ENCODE results near the gene SLC43A3.
"Not testable (repeated sequence)": the region's sequence is repeated elsewhere in the genome, so short reads cannot be mapped to it uniquely, and the experiment has no call there.

SLC43A3 gene

DNA sequence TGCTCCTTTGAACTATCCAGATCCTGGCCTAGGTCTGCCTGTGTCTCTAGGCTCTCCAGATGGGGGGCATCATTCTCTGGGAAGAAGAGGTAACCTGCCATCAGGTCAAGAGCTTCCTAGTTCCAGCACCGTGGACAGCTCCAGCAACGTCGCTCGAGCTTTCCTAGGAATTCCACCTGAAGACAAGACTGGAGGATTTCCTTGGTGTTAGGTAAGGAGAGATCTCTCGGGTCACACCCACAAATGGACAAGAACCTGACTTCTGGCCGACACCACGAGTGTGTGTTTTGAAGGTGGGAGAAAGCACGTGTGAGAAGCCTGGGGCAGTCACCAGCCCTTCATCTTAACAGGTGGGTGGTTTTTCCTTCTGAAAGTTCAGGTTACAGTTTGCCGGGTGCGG, 47.2 kb downstream of the SLC43A3 start:
- no peak for DNase-seq (ENCODE audit: low read depth)

DNA sequence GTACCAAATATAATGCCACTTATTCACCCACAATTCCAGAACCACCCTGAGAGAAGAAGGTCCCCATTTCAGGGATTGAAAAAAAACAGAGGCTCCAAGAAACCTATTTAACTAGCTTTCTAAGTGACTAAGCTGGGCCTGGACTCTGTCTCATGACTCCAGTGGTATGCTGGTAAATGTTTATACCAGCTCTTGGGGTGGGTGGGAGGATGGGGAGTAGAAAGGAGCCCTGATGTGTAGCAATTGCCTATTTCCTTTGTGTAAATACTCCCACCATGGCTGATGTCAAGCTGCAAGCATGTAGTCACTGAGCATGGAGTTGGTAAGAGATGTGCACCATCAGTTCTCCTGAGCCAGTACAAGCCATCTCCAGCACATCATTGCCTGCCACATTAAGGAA, 48.7 kb downstream of the SLC43A3 start:
- DNase-seq (ENCODE audit: low read depth): no peak

DNA sequence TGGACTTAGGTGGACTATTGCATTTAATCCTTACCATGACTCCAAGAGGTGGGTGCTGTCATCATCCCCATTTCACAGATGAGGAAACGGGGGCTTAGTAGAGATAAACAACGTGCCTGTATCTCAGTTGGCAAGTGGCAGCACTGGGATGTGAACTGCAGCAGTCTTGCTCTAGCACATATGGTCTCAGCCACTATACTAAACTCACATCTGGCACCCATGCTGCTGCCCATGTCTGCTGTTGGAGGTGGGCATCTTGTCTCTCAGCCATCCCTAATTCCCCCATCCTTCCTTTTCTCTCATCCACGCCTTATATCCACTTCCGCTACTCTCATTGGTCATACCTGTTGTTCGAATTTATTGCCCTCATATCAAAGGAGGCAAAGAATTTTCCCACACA, 49.8 kb downstream of the SLC43A3 start:
- no peak for DNase-seq (ENCODE audit: low read depth)

DNA sequence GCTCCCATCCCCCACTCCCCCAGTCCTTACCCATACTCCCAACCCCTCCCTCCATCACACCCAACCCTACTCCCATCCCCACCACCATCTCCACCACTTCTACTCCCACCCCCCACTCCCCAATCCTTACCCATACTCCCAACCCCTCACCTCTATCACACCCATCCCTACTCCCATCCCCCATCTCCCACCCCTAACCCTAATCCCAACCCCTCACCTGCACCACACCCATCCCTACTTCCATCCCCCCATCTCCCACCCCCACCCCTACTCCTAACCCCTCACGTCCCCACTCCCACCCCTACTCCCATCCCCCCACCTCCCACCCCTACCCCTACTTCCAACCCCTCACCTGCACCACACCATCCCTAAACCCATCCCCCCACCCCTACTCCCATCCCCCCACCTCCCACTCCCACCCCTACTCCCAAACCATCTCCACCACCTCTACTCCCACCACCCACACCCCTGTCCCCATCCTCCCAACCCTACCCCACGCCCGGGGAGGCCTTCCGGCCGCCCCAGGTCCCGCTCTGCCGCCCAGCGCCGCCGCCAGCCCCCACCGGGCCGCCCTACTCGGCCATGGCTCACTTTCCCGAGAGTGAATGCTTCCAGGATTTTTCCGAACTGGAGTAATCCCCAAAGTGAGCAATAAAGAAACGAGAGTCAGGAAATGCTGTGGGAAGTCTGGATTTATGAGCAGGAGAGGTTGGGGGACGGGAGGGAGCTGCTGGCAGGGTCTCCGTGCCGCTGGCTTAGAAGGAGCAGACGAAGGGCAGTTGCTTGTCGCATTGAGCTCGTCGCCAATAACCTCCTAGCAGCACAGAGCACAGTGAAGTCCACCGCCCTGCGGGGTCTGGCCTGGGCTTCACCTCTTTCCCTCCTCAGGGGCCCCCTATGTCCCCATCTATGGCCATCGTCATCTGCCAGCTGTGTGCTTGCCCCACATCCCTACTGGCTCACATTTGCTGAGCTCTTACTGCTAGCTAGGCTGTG, 50.5 kb downstream of the SLC43A3 start:
- DNase-seq (ENCODE audit: low read depth): no peak

DNA sequence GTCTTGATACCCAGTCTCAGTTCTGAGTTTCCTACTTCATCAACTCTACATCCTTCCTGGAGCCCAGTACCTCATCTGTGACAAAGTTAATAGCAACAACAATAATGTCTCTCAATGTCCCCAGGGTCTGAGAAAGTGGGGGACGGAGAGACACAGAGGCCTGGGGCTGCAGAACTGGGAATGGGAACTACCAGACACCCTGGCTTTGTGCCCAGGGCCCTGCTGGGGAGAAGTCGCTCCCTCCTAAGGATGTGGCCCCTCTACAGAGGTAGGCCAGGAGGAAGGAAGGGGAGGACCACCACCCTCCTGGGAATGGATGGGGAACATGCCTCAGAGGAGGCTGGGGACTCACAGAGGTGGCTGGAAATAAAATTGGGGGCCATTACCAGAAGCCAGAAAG, 51.4 kb downstream of the SLC43A3 start:
- no peak for DNase-seq (ENCODE audit: low read depth)

DNA sequence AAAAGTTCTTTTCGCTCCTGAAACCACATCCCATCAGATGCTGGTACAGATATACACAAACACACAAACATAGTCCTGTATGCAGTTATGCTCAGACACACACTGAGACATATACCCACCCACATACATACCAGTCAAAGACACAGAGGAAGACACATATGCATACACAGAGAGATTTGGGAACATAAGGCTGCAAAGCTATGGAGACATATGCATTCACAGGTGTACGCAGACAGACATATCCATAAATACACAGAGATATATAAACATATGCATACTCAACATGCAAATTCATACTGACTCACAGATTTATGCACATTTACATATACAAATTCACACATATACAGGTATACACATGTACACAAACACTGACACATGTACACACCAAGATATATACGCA, 52.0 kb downstream of the SLC43A3 start:
- DNase-seq (ENCODE audit: low read depth): no peak

DNA sequence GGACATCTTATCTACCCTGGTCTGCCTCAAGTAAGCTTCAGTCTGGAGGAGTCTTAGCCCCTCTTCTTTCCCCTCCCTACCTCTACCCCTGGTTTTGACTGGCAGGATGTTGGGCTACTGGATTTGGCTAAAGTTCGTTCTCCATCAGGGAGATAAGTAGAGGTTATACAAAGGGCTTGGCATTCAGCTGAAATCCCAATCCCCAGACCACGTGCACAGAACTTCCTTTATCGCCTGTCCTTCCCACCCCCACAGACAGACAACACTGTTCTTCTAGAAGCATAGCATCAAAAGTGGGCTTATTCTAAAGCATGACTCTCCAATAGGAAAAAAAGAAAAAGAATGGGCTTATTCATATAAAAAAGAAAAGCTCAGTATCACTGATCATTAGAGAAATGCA, 53.8 kb downstream of the SLC43A3 start:
- no peak for DNase-seq (ENCODE audit: low read depth)

DNA sequence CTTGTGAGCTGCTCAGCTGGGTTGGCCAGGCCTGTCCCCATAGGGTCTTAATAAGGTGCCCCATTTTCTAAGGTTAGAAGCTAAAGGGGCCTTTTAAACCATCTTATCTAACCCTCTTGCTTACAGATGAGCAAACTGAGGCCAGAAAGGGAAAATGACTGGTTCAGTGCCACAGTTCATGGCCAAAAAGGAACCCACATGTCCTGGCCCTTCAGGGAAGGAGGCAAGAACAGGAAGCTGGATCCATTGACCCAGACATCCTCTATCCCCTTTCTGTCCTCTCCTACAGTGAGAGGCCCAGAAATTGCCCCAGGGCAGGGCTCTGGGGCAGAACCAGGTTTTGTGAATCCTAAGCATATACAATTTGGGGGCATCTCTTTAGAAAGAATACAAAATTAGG, 56.0 kb downstream of the SLC43A3 start:
- no peak for DNase-seq (ENCODE audit: low read depth)

DNA sequence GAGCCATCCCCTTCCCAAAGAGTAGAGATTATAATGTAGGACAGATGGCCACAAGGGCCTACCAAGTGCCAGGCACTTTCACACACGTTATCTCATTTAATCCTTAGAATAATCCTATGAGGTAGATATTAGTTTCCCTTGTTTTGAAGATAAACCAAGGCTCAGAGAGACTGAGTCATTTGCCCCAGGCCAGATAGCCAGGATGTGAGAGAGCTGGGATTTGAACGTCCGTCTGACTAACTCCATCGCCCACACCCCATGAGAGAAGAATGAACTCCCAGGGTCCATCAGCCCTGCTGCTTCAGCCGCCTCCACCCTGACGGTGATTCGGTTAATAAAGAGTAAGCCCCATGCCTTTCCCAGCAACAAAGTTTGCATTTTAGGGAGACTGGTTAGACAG, 56.7 kb downstream of the SLC43A3 start:
- no peak for DNase-seq (ENCODE audit: low read depth)

DNA sequence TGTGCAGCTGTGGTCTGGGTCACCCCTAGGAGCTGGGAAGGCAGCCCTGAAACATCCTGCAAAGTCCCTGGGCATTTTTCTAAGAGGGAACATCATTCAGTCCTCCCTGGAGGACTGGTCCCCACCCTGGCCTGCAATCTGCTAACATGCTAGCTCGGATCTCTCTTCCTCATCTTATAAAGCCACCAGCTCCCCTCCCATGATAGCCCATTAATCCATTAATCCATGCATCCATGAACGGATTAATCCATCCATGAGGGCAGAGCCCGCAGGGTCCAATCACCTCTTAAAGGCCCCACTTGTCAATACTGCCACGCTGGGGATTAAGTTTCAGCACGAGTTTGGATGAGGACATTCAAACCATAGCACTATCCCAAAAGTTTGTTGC, 58.1 kb downstream of the SLC43A3 start:
- DNase-seq (ENCODE audit: low read depth): no peak

DNA sequence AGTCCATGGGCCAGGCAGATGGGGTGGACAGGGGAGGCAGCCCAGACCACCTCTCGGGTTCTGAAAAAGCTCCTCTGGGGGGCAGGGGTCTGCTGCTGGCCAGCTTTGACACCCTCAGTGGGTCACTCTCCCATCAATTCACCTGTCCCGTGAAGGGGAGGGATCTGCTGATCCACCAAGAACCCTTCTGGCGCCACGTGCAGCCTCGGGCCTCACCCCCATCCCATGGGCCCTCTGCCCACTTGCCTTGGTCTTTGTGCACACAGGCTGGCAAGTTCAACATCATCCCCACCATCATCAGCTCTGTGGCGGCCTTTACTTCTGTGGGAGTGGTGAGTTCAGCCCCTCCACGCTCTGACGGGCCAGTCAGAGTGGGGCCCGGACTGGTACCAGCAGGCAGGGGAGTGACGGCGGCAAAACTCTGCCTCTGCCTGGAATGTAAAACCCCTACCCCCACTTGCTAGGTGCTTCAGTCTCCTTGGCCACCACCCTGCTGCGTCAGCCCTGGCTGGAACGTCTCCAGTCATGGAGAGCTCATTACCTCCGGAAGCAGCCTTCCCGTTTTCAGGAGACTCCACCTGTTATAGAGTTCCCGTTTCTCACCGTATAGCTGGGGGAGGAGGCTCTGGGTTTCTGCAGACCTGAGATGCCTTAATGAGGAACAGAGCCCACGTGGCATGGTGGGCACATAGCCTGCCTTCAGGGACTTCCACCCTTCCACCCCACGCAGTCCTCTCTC, 58.6 kb downstream of the SLC43A3 start:
- no peak for DNase-seq (ENCODE audit: low read depth)

DNA sequence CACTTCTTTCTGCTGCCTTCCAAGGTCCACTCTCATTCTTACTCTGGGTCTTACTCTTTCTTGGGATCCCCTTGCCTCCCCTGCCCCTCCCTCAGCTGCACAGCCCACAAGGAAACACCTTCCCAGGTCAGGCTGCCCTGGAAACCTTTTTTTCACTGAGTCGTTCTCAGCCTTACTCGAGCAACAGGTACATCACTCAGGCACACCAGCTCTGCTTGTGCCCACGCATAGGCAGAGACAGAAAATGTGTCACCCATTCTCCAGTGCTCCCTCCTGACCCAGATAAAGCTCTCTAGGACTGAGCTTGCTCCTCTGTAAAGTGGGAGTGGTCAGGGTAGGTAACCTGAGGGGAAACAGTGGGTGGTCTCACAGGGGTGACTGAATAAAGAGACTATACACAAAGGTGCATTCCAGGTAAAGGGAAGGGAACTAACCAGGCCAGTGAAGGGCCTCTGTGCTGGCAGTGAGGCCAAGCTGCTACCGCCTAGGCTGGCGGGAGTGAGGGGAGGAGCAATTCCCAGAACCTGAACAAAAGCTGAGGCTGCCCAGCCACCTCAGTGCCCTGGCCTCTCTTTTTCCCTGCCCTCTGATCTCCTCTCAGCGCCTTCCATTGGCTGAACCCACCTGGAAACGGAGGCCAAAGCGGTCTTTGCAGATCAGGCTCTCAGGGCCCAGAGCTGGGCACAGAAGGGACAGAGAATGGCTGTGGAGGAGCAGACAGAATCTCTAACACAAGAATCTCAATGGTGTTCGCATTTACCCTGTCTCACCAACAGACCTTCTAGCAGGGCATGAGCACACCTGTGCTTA, 61.9 kb downstream of the SLC43A3 start:
- DNase-seq (ENCODE audit: low read depth): no peak

DNA sequence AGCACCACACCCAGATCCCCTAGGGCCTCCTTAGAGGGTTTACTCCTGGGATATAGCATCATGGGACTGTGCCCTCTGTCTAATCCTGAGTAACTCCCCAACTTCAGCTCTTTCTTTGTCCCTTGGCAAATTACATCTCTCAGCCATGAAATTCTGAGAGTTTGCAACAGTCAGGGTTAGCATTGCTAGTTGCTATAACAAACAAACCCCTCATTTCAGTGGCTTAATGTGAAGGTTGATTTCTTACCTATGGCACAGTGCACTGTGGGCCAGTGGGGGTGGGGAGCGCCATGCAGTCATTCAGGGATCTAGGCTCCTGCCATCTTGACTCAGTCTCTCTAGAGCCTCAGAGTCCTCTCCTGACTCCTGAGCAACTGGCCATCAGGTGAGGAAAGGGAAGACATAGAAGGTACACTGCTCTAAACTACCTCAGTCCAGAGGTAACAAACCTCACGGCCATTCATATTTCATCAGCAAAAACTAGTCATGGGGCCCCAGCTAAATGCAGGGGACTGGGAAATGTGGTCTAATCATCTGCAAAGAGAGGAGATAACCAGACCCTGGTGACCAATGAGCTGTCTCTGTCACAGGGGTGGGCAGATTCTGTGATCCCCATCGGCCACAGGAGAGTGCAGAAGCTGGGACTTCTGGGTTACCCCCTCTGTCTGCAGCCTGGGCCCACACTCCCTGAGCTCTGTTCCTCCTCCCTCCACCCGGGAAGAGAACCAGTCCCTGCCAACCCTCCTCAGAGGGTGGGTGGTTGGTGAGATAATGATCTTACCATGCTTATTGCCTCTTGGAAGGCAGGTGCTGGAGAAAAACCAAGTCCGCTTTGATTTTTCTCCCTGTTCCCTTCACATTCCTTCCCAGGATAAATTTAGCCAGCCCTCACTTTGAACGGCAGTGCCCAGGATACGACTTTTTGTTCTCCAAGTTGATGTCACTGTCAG, 63.5 kb downstream of the SLC43A3 start:
- no peak for DNase-seq (ENCODE audit: low read depth)

DNA sequence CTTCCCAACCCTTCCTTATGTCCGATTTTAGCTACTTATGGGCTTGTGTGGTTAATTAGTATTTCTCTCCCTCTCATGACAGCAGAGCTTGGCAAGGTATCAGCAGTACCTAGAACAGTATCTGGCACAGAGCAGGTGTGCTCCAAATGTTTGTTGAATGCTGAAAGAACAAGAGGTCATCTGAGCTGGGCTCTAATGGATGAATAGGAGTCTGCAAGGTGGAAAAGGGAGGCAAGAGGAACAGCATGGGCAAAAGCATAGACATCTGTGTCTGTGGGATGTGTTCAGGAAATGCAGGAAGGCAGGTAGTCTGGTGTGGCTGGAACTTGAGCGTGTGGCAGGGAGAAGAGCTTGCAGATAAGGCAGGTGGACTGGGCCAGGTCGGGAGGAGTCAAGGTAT, 65.0 kb downstream of the SLC43A3 start:
- DNase-seq (ENCODE audit: low read depth): no peak

DNA sequence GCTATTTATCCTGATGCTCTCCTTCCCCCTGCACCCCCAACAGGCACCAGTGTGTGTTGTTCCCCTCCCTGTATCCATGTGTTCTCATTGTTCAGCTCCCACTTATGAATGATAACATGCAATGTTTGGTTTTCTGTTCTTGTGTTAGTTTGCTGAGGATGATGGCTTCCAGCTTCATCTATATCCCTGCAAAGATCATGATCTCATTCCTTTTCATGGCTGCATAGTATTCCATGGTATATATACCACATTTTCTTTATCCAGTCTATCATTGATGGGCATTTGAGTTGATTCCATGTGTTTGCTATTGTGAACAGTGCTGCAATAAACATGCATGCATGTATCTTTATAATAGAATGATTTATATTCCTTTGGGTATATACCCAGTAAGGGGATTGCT, 65.5 kb downstream of the SLC43A3 start:
- not testable (repeated sequence) for DNase-seq (ENCODE audit: low read depth)

DNA sequence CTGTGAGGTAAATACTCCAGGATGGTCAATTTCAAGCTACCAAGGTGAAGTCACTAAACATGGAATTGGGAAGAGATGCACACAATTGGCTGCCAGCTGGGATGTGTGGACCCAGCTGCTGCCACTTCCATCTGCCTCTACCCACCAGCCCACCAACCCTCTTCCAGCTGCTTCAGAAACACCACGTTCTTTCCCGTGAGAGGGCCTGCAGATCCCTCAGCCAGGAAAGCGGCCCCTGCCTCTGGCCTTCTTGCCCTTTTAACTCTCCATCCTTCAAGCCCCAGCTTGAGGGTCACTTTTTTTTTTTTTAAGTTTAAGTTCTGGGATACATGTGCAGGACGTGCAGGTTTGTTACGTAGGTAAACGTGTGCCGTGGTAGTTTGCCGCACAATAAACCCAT, 65.9 kb downstream of the SLC43A3 start:
- DNase-seq (ENCODE audit: low read depth): no peak

DNA sequence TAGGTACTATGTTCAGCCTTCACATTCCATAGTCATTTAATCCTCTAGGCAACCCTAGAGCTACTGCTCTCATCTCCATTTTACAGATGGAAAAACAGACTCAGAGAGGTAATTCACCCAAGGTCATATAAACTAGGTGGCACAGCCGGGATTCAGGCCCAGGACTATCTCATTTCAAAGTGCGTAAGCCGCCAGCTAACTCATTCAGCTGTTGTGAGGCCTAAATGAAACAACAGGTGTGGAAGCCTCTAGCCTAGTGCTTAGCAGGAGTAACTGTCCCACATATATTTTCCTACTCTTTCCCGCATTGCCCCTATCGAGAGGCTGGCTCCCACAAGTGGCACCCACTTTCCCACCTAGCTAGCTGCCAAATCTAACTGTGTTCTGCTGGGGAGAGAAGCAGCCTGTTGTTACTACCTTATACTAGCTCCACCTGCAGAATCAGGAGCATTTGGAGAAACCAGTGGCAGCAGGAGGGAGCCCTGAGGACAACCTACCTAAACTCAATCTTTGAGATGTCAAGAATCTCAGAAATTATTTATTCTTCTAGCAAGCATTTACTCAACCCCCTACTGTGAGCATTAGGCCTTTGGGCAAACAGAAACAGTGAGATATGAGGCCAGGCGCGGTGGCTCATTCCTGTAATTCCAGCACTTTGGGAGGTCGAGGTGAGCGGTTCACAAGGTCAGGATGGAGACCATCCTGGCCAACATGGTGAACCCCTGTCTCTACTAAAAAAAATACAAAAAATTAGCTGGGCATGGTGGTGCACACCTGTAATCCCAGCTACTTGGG, 66.8 kb downstream of the SLC43A3 start:
- DNase-seq (ENCODE audit: low read depth): no peak

DNA sequence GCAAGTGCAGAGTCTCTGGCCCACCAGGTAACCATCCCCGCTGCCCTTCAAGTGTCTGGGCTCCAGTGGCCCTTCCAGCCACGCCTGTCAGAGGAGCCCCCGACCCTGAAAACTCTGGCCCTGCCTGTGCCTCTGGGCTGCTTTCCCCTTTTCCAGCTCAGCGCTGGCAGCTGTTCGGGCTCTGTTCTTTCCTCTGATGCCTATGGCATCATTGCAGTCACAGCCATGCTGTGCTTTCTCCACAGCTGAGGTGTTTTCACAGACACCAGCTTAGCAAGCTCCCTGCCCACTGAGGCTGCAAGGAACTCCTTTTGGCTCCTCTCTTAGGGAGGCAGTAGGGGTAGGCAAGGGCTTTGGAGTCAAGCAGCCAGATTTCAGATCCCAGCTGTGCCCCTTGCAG, 67.5 kb downstream of the SLC43A3 start:
- no peak for DNase-seq (ENCODE audit: low read depth)

DNA sequence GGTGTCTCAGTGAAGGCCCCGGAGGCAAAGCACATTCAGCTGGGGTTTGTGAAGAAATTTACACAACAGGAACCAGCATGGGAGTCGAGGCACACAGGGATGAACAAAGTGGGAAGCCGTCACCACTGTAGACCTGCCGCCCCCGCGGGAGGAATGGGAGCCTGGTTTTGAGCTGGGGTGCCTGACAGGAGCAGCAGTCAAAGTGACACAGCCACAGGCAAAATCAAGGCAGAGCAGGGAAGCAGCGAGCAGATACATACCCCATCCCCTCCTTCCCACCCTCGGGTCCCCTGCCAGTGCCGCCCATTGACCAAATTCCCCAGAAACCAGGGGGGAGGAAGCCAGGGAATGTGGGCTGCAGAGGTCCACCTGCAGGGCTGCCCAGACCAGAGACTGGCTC, 67.9 kb downstream of the SLC43A3 start:
- DNase-seq (ENCODE audit: low read depth): no peak

DNA sequence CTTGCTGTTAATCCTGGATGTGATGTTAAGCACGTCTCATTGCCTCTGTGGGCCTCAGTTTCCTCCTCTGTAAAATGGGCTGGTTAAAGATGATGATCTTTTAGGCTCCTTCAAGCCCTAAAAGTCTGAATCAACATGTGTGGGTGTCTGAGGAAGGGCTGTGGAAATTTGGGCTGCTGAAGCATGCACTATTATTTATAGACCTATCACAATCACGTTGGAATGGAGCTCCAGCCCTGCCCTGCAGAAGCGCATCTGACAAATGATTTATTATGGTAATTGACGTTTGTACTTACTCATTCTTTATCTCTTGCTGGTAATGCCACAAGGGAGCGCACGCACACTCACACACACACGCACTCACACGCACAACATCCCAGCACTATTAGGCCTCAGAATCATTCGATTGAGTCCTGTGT, 68.4 kb downstream of the SLC43A3 start:
- DNase-seq (ENCODE audit: low read depth): no peak

DNA sequence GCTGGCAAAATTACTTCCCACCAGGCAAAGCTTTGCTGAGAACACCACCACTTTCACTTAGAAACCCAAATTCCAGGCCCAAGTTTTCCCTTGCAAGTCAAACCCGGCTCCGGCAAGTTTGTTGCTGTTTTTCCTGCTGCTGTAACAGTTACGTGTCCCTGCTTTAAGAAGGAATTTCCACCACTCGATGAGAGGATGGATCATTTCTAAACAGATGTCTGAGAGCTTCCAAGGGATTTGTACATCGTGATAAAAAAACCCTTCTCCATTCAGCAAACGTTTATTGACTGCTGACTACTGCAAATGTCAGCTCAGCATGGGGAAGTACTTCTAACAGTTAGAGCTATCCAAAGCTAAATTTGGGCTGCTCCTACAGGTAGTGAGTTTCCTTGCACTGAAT, 69.1 kb downstream of the SLC43A3 start:
- DNase-seq (ENCODE audit: low read depth): no peak

Data from GM04504 (cell line).